OCI-LY1 (cell line): ENCODE results near the gene TRAPPC5.

ENCODE experiments used
- H2AFZ ChIP-seq: fragments of 200-600 bp; sonication (generic), shearing (Covaris generic); 2 replicates; pipeline ENCODE4 v1.6.0; 2014; ENCODE audit warnings: antibody characterized with exemption, mild to moderate bottlenecking, low read length
- H3F3A ChIP-seq: fragments of 200-600 bp; sonication (generic), shearing (Covaris generic); 2 replicates; pipeline ENCODE4 v1.6.0; 2014; ENCODE audit warnings: mild to moderate bottlenecking, antibody characterized with exemption, low read length, moderate library complexity; ENCODE audit not compliant: insufficient read depth
- H3K27ac ChIP-seq: fragments of 200-600 bp; sonication (generic); 2 replicates; pipeline ENCODE4 v1.5.1; 2014; ENCODE audit warnings: low read length, mixed run types, mild to moderate bottlenecking, low read depth; ENCODE audit not compliant: poor library complexity, severe bottlenecking
- H3K27me3 ChIP-seq: fragments of 200-600 bp; sonication (generic); 2 replicates; pipeline ENCODE4 v1.6.0; 2014; ENCODE audit warnings: antibody characterized with exemption, mild to moderate bottlenecking, low read length, moderate library complexity; ENCODE audit not compliant: insufficient read depth
- H3K36me3 ChIP-seq: fragments of 200-600 bp; sonication (generic); 2 replicates; pipeline ENCODE4 v1.6.1; 2014; ENCODE audit warnings: mild to moderate bottlenecking, antibody characterized with exemption, low read length, moderate library complexity, mixed read lengths; ENCODE audit not compliant: insufficient read depth
- H3K4me1 ChIP-seq: fragments of 200-600 bp; sonication (generic); 2 replicates; pipeline ENCODE4 v1.5.1; 2014; ENCODE audit warnings: mild to moderate bottlenecking, low read length, moderate library complexity; ENCODE audit not compliant: insufficient read depth, severe bottlenecking
- H3K4me2 ChIP-seq: fragments of 200-600 bp; sonication (generic), shearing (Covaris generic); 2 replicates; pipeline ENCODE4 v1.6.1; 2014; ENCODE audit warnings: low read length
- H3K4me3 ChIP-seq: fragments of 200-600 bp; sonication (generic); 2 replicates; pipeline ENCODE4 v1.5.1; 2014; ENCODE audit warnings: low read length, low read depth, mild to moderate bottlenecking, mixed read lengths; ENCODE audit not compliant: poor library complexity, severe bottlenecking
- H3K79me2 ChIP-seq: fragments of 200-600 bp; shearing (Covaris generic); 2 replicates; pipeline ENCODE4 v1.6.1; 2016; ENCODE audit warnings: mixed run types, low read length, mixed read lengths; ENCODE audit not compliant: insufficient read depth
- H3K9ac ChIP-seq: fragments of 200-600 bp; sonication (generic), shearing (Covaris generic); 2 replicates; pipeline ENCODE4 v1.6.1; 2014; ENCODE audit warnings: mild to moderate bottlenecking, low read length, mixed read lengths
- H3K9me2 ChIP-seq: fragments of 200-600 bp; sonication (generic), shearing (Covaris generic); 2 replicates; pipeline ENCODE4 v1.6.1; 2014; ENCODE audit warnings: low read depth, mild to moderate bottlenecking, low read length, mixed read lengths
- H3K9me3 ChIP-seq: fragments of 200-600 bp; shearing (Covaris generic); 2 replicates; pipeline ENCODE4 v1.6.1; 2014; ENCODE audit warnings: low read length, mixed read lengths
- H4K20me1 ChIP-seq: fragments of 200-600 bp; sonication (generic), shearing (Covaris generic); 2 replicates; pipeline ENCODE4 v1.6.0; 2016; ENCODE audit warnings: mild to moderate bottlenecking, low read length; ENCODE audit not compliant: insufficient read depth
- CTCF ChIP-seq: fragments of 200-600 bp; sonication (generic), shearing (Covaris generic); IDR thresholded peaks from 2 replicates; pipeline ENCODE4 v1.5.1; 2017; ENCODE audit warnings: mild to moderate bottlenecking, antibody characterized with exemption, low read length, moderate library complexity, mixed read lengths
- EZH2 ChIP-seq: fragments of 200-600 bp; sonication (generic), shearing (Covaris generic); IDR thresholded peaks from 2 replicates; pipeline ENCODE4 v1.8.0; 2017; ENCODE audit warnings: borderline replicate concordance, mixed run types, mild to moderate bottlenecking, antibody characterized with exemption, low read length, moderate library complexity, mixed read lengths

The TRAPPC5 gene

GRCh38 chr19:7705387-7706187 is 25.0 kb downstream of the TRAPPC5 start:
- no peak overlapping the region for H3K27ac ChIP-seq
- no peaks in the 10 kb centered on the region for H3K9me3 ChIP-seq
- no peaks in the 10 kb centered on the region for H4K20me1 ChIP-seq
- no peaks in the 10 kb centered on the region for H3F3A ChIP-seq
- no peaks in the 10 kb centered on the region for H3K4me1 ChIP-seq
- no peak overlapping the region for H2AFZ ChIP-seq
- H3K36me3 ChIP-seq = no peaks in the 10 kb centered on the region
- no peak overlapping the region for H3K9ac ChIP-seq
- TF ChIP-seq EZH2 (no peak), CTCF (no peak)
- H3K9me2 ChIP-seq = no peaks in the 10 kb centered on the region
- H3K27me3 ChIP-seq = no peaks in the 10 kb centered on the region
- no peaks in the 10 kb centered on the region for H3K79me2 ChIP-seq
- H3K4me2 ChIP-seq = no peak overlapping the region
- H3K4me3 ChIP-seq = no peak overlapping the region

- no peak overlapping the region for H2AFZ ChIP-seq
- no peaks in the 10 kb centered on the region for H3K27me3 ChIP-seq
- H4K20me1 ChIP-seq = no peaks in the 10 kb centered on the region
- no peak overlapping the region for H3K4me2 ChIP-seq
- H3F3A ChIP-seq = no peaks in the 10 kb centered on the region
- H3K9me2 ChIP-seq = no peaks in the 10 kb centered on the region
- no peak overlapping the region for H3K27ac ChIP-seq
- H3K4me1 ChIP-seq = no peaks in the 10 kb centered on the region
- no peak overlapping the region for H3K9ac ChIP-seq
- H3K79me2 ChIP-seq = no peaks in the 10 kb centered on the region
- no peaks in the 10 kb centered on the region for H3K9me3 ChIP-seq
- no peak overlapping the region for H3K4me3 ChIP-seq
- no peaks in the 10 kb centered on the region for H3K36me3 ChIP-seq
- no peak for TF ChIP-seq EZH2
- TF ChIP-seq CTCF = no peak
These were observed 25.7 kb downstream of the TRAPPC5 start for GRCh38 chr19:7706188-7706954.

GRCh38 chr19:7706955-7707456 is 26.4 kb downstream of the TRAPPC5 start:
- Histone ChIP-seq H3K9me3 (no peaks in the 10 kb centered on the region), H3F3A (no peaks in the 10 kb centered on the region), H3K9me2 (no peaks in the 10 kb centered on the region), H4K20me1 (no peaks in the 10 kb centered on the region), H3K4me2 (no peak overlapping the region), H3K4me1 (no peaks in the 10 kb centered on the region), H2AFZ (no peak overlapping the region), H3K9ac (no peak overlapping the region), H3K36me3 (no peaks in the 10 kb centered on the region), H3K27me3 (no peaks in the 10 kb centered on the region), H3K79me2 (no peaks in the 10 kb centered on the region), H3K27ac (no peak overlapping the region), H3K4me3 (no peak overlapping the region)
- no peak for TF ChIP-seq CTCF
- no peak for TF ChIP-seq EZH2
